HG02678 (cell line): ENCODE measurements around the gene CLIC4.
"Not testable (repeated sequence)": the region's sequence is repeated elsewhere in the genome, so short reads cannot be mapped to it uniquely, and the experiment has no call there.

Source experiments
- ATAC-seq: cut with Tn5 transposase; IDR thresholded peaks from one replicate; pipeline ENCODE4 v1.9.1; 2021; ENCODE audit warnings: mild to moderate bottlenecking, moderate library complexity; ENCODE audit not compliant: unreplicated experiment

The CLIC4 gene

GRCh38 chr1:24872061-24872850, 127.0 kb downstream of the CLIC4 start:
- no peak for ATAC-seq

- ATAC-seq = no peak
Measured at GRCh38 chr1:24873148-24873547, 127.9 kb downstream of the CLIC4 start.

- ATAC-seq = no peak
Measured at GRCh38 chr1:24874056-24874455, 128.8 kb downstream of the CLIC4 start.

GRCh38 chr1:24874611-24875234, 129.5 kb downstream of the CLIC4 start:
- ATAC-seq = no peak

- no peak for ATAC-seq
Measured at GRCh38 chr1:24875257-24875656, 130.0 kb downstream of the CLIC4 start.

GRCh38 chr1:24875991-24876506, 130.8 kb downstream of the CLIC4 start:
- ATAC-seq = no peak

GRCh38 chr1:24878045-24878444, 132.8 kb downstream of the CLIC4 start:
- no peak for ATAC-seq

- ATAC-seq = no peak
Measured at GRCh38 chr1:24878775-24879742, 133.8 kb downstream of the CLIC4 start.

GRCh38 chr1:24881034-24881433, 135.8 kb downstream of the CLIC4 start:
- ATAC-seq = no peak

GRCh38 chr1:24884751-24885150, 139.5 kb downstream of the CLIC4 start:
- no peak for ATAC-seq

GRCh38 chr1:24886241-24886640, 141.0 kb downstream of the CLIC4 start:
- no peak for ATAC-seq

GRCh38 chr1:24888061-24888970, 143.1 kb downstream of the CLIC4 start:
- ATAC-seq = no peak

GRCh38 chr1:24888971-24889676, 143.9 kb downstream of the CLIC4 start:
- no peak for ATAC-seq

- no peak for ATAC-seq
Measured at GRCh38 chr1:24890887-24891286, 145.6 kb downstream of the CLIC4 start.

- not testable (repeated sequence) for ATAC-seq
Measured at GRCh38 chr1:24891367-24891766, 146.1 kb downstream of the CLIC4 start.

- no peak for ATAC-seq
Measured at GRCh38 chr1:24892188-24893153, 147.2 kb downstream of the CLIC4 start.

GRCh38 chr1:24893431-24893830, 148.2 kb downstream of the CLIC4 start:
- ATAC-seq = no peak
